ENCODE measurements around the gene MACROH2A1. TPM values are rescaled to one million over a fixed set of nuclear protein-coding genes. Genes with fewer than 3 reads are reported as not detected.

MACROH2A1 gene
- total and polyA plus RNA-seq, 2 experiments from 2014 or later = 64.9 to 81.6 TPM

- TF ChIP-seq, protein P1, sequence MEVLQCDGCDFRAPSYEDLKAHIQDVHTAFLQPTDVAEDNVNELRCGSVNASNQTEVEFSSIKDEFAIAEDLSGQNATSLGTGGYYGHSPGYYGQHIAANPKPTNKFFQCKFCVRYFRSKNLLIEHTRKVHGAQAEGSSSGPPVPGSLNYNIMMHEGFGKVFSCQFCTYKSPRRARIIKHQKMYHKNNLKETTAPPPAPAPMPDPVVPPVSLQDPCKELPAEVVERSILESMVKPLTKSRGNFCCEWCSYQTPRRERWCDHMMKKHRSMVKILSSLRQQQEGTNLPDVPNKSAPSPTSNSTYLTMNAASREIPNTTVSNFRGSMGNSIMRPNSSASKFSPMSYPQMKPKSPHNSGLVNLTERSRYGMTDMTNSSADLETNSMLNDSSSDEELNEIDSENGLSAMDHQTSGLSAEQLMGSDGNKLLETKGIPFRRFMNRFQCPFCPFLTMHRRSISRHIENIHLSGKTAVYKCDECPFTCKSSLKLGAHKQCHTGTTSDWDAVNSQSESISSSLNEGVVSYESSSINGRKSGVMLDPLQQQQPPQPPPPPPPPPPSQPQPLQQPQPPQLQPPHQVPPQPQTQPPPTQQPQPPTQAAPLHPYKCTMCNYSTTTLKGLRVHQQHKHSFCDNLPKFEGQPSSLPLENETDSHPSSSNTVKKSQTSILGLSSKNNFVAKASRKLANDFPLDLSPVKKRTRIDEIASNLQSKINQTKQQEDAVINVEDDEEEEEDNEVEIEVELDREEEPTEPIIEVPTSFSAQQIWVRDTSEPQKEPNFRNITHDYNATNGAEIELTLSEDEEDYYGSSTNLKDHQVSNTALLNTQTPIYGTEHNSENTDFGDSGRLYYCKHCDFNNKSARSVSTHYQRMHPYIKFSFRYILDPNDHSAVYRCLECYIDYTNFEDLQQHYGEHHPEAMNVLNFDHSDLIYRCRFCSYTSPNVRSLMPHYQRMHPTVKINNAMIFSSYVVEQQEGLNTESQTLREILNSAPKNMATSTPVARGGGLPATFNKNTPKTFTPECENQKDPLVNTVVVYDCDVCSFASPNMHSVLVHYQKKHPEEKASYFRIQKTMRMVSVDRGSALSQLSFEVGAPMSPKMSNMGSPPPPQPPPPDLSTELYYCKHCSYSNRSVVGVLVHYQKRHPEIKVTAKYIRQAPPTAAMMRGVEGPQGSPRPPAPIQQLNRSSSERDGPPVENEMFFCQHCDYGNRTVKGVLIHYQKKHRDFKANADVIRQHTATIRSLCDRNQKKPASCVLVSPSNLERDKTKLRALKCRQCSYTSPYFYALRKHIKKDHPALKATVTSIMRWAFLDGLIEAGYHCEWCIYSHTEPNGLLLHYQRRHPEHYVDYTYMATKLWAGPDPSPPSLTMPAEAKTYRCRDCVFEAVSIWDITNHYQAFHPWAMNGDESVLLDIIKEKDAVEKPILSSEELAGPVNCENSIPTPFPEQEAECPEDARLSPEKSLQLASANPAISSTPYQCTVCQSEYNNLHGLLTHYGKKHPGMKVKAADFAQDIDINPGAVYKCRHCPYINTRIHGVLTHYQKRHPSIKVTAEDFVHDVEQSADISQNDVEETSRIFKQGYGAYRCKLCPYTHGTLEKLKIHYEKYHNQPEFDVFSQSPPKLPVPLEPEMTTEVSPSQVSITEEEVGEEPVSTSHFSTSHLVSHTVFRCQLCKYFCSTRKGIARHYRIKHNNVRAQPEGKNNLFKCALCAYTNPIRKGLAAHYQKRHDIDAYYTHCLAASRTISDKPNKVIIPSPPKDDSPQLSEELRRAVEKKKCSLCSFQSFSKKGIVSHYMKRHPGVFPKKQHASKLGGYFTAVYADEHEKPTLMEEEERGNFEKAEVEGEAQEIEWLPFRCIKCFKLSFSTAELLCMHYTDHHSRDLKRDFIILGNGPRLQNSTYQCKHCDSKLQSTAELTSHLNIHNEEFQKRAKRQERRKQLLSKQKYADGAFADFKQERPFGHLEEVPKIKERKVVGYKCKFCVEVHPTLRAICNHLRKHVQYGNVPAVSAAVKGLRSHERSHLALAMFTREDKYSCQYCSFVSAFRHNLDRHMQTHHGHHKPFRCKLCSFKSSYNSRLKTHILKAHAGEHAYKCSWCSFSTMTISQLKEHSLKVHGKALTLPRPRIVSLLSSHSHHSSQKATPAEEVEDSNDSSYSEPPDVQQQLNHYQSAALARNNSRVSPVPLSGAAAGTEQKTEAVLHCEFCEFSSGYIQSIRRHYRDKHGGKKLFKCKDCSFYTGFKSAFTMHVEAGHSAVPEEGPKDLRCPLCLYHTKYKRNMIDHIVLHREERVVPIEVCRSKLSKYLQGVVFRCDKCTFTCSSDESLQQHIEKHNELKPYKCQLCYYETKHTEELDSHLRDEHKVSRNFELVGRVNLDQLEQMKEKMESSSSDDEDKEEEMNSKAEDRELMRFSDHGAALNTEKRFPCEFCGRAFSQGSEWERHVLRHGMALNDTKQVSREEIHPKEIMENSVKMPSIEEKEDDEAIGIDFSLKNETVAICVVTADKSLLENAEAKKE (CRISPR knock-in tag; IDR thresholded peaks at IDR 0.05) = no peak
- TF ChIP-seq JUNB (IDR thresholded peaks at IDR 0.05; ENCODE audit: unreplicated experiment) = no peak
- no peak for TF ChIP-seq CREB1 (CRISPR knock-in tag; IDR thresholded peaks at IDR 0.05; ENCODE audit: low read depth)
- no peak for TF ChIP-seq ETS1 (IDR thresholded peaks at IDR 0.05)
- TF ChIP-seq STAT1 (IDR thresholded peaks at IDR 0.05; ENCODE audit: unreplicated experiment) = no peak
These were observed 92.5 kb downstream of the MACROH2A1 start (continued) for GRCh38 chr5:135306557-135306956.

DNA sequence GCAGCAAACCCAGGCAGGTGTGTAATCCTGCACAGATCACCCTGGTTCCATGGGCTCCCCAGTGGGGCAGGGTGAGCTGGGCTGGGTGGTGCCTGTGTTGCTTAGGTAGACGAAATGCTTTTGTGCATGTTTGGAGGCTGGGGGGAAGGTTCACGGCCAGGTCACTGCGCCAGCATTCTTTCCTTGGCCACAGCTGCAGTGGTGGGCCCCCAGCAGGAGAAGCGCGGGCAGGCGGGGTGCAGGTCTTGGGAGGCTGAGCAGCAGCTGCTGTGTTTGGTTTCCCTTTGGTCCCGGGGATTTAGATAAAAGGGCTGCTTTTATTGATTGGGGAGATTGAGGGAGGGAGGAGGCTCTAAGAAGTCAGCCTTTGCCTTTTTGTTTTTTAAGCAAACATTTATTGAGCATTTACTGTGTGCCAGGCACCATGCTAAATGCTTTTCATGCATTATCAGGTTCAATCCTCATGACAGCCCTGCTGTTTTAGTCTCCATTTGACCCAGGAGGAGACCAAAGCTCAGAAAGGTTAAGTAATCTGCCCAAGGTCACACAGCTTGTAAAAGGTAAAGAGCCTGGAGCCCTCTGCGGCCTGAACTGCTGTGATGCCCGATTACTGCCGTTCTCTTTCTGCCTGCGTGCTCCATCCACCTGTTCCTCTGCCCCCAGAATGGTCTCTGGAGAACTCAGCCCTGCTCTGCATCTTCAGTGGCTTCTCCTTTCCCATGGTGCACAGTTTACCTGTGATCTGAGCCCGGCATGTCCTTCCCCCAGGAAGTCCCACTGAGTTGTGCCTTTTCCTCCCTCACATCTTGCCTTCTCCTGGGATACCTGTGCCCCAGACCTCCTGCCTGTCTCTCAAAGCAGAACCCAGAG is 94.4 kb downstream of the MACROH2A1 start:
- peak; percentile 16; the same call in 1 of the 3 replicates for ATAC-seq
- peaks cover 10% of the 10 kb centered on the region for H3K27me3 Mint-ChIP-seq (ENCODE audit: insufficient read depth, low read depth, poor library complexity)
- DNase-seq (ENCODE audit: low spot score) = peak; percentile 6
- Histone ChIP-seq H3K36me3 (ENCODE audit: insufficient read depth) (no peaks in the 10 kb centered on the region), H3K27me3 (ENCODE audit: insufficient read depth) (no peaks in the 10 kb centered on the region), H2AFZ (no peak overlapping the region), H3K27ac (ENCODE audit: low read depth) (no peak overlapping the region), H3K4me3 (no peak overlapping the region), H4K20me1 (replicated peaks; ENCODE audit: insufficient read depth) (no peaks in the 10 kb centered on the region), H3K9me2 (ENCODE audit: insufficient read depth) (no peaks in the 10 kb centered on the region; the same call in 1 of the 2 replicates), H3K79me2 (replicated peaks; ENCODE audit: insufficient read depth) (no peaks in the 10 kb centered on the region), H3F3A (replicated peaks; ENCODE audit: low read depth) (no peaks in the 10 kb centered on the region), H3K4me1 (ENCODE audit: insufficient read depth) (no peaks in the 10 kb centered on the region; the same call in 1 of the 2 replicates), H3K4me2 (no peak overlapping the region)
- no peak overlapping the region for H3K27ac Mint-ChIP-seq
- no peaks in the 10 kb centered on the region for H3K36me3 Mint-ChIP-seq (ENCODE audit: low read depth)
- H3K9me3 Mint-ChIP-seq = no peaks in the 10 kb centered on the region
- H3K4me3 Mint-ChIP-seq = no peak overlapping the region
- H3K4me1 Mint-ChIP-seq = peaks cover 7% of the 10 kb centered on the region
- TF ChIP-seq REST (IDR thresholded peaks at IDR 0.05; ENCODE audit: unreplicated experiment) (no peak), ETS1 (IDR thresholded peaks at IDR 0.05) (no peak), ZNF114 (CRISPR knock-in tag; IDR thresholded peaks at IDR 0.05) (no peak), CREB1 (CRISPR knock-in tag; IDR thresholded peaks at IDR 0.05; ENCODE audit: low read depth) (no peak), STAT1 (IDR thresholded peaks at IDR 0.05; ENCODE audit: unreplicated experiment) (no peak), POLR2AphosphoS5 (IDR thresholded peaks at IDR 0.05; ENCODE audit: low read depth) (no peak)
- TF ChIP-seq, protein P2, sequence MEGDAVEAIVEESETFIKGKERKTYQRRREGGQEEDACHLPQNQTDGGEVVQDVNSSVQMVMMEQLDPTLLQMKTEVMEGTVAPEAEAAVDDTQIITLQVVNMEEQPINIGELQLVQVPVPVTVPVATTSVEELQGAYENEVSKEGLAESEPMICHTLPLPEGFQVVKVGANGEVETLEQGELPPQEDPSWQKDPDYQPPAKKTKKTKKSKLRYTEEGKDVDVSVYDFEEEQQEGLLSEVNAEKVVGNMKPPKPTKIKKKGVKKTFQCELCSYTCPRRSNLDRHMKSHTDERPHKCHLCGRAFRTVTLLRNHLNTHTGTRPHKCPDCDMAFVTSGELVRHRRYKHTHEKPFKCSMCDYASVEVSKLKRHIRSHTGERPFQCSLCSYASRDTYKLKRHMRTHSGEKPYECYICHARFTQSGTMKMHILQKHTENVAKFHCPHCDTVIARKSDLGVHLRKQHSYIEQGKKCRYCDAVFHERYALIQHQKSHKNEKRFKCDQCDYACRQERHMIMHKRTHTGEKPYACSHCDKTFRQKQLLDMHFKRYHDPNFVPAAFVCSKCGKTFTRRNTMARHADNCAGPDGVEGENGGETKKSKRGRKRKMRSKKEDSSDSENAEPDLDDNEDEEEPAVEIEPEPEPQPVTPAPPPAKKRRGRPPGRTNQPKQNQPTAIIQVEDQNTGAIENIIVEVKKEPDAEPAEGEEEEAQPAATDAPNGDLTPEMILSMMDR (conservative IDR thresholded peaks at IDR 0.05; ENCODE audit: low read depth in 2 of 2) = no peak

All from GM23338 (cell line).